Putamen (tissue), 1 donor: ENCODE data around the gene ELP2.
"Not testable (repeated sequence)": the region's sequence is repeated elsewhere in the genome, so short reads cannot be mapped to it uniquely, and the experiment has no call there.

Experiments
- DNase-seq: peaks from one replicate; pipeline ENCODE4 v3.0.0-alpha.2; 2016; ENCODE audit warnings: low spot score

Gene ELP2

GRCh38 chr18:36191286-36191685 is 61.6 kb downstream of the ELP2 start:
- DNase-seq, result no peak

GRCh38 chr18:36191711-36192110 is 62.0 kb downstream of the ELP2 start:
- no peak for DNase-seq

- DNase-seq, result peak; percentile 67
These were observed 65.1 kb downstream of the ELP2 start for GRCh38 chr18:36194600-36195315.

GRCh38 chr18:36195427-36196122 is 65.9 kb downstream of the ELP2 start:
- no peak for DNase-seq

- DNase-seq, result no peak
These were observed 66.7 kb downstream of the ELP2 start for GRCh38 chr18:36196238-36196995.

GRCh38 chr18:36197511-36198166 is 67.9 kb downstream of the ELP2 start:
- no peak for DNase-seq

GRCh38 chr18:36199691-36200295 is 70.1 kb downstream of the ELP2 start:
- no peak for DNase-seq

- DNase-seq, result no peak
These were observed 70.7 kb downstream of the ELP2 start for GRCh38 chr18:36200354-36200771.

- no peak for DNase-seq
These were observed 72.1 kb downstream of the ELP2 start for GRCh38 chr18:36201765-36202164.

- DNase-seq, result no peak
These were observed 73.7 kb downstream of the ELP2 start for GRCh38 chr18:36203360-36203895.

- no peak for DNase-seq
These were observed 75.5 kb downstream of the ELP2 start for GRCh38 chr18:36205166-36205565.

- DNase-seq, result no peak
These were observed 77.6 kb downstream of the ELP2 start for GRCh38 chr18:36207303-36207702.

- DNase-seq, result not testable (repeated sequence)
These were observed 78.3 kb downstream of the ELP2 start for GRCh38 chr18:36207969-36208368.

GRCh38 chr18:36211612-36212065 is 81.9 kb downstream of the ELP2 start:
- DNase-seq, result no peak

- peak; percentile 0 for DNase-seq
These were observed 82.8 kb downstream of the ELP2 start for GRCh38 chr18:36212301-36213171.

- no peak for DNase-seq
These were observed 85.1 kb downstream of the ELP2 start for GRCh38 chr18:36214811-36215210.

GRCh38 chr18:36215577-36215976 is 85.9 kb downstream of the ELP2 start:
- no peak for DNase-seq

GRCh38 chr18:36217348-36217747 is 87.6 kb downstream of the ELP2 start:
- no peak for DNase-seq

GRCh38 chr18:36229188-36229587 is 99.5 kb downstream of the ELP2 start:
- DNase-seq, result no peak
